HG03575 (cell line): ENCODE results near the gene EPN3.

Experiments
- ATAC-seq: cut with Tn5 transposase; IDR thresholded peaks from one replicate; pipeline ENCODE4 v1.9.1; 2021; ENCODE audit not compliant: unreplicated experiment, insufficient number of reproducible peaks, low FRiP score; ENCODE audit errors: extremely low read depth

The EPN3 gene

DNA sequence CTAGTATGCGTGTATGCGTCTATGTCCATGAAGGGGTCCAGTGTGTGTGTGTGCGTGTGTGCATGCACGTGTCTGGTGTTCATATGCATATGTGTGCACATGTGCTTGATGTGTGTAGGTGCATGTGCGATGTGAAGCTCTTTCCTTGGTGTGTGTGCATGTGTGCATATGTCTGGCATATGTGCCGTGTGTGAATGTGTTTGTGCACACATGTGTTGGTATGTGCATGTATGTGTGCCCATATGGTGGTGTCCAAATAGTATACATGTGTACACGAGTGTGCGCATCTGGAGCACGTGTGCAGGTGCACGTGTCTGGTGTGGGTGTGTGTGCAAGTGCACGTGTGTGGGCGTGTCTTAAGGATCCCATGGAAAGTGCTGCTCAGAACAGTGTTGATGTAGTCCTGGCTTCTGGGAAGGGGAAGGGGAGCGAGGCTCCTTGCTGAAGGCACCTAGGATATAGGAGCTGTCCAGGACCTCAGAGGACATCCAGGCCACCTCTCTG is 45.0 kb downstream of the EPN3 start:
- ATAC-seq, result no peak

- ATAC-seq, result no peak
These were observed 45.6 kb downstream of the EPN3 start for GRCh38 chr17:50578173-50578572.

DNA sequence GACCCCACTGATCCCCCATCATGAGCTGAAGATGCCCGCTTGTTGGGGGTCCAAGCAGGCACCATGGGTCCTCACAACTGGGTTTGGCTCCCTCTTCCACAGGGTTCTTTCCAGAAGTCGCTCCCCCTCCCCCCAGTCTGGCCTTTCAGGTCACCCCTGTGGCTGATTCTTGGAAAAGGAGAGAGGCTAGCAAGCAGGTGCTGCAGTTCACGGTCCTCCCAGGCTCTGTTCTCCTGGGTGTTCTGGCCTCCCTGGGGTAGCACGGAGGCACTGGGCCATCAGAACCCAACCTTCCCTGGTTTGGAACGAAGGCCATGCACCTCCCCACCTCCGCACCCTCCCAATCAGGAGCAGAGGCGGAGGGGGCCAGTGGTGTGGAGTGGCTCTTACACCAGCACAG is 46.9 kb downstream of the EPN3 start:
- ATAC-seq, result no peak

- ATAC-seq, result no peak
These were observed 48.1 kb downstream of the EPN3 start for GRCh38 chr17:50580646-50581045.

DNA sequence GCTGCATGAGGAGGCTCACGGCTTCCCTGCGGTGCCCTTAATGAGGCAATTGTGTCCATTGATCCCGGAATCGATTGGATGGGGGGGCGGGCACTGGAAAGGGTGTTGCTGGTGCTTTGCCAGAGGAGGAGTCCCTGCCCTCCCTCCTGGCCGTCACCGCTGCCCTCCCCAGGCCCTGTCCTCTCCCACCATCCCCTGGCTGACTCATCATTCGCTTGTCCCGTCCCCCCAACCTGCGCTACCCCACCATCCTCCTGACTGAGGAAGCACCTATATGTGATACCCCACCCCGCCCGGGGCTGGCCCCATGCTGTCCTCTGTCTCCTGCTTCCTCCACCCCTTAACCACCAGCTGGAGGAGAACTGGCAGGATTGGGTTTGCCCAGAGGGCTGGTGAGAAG is 48.8 kb downstream of the EPN3 start:
- ATAC-seq, result no peak

DNA sequence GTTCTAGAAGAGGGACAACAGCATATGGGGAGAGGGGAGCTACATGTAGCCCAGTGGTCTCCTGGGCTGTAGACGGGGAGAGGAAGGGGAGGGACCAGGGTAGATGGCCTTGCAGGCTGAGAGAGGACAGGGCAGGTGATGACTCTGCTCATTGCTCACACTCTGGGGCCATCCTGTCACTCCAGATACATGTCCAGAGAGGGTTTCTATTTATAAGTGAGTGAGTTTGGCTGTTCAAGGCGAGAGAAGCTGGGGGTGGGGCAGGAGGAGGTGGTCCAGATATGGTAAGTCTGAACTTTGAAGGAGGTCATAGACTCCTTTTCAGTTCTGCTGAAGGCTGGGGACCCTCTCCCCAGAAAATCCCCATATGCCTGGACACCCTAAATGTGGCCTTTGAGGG is 50.2 kb downstream of the EPN3 start:
- no peak for ATAC-seq

DNA sequence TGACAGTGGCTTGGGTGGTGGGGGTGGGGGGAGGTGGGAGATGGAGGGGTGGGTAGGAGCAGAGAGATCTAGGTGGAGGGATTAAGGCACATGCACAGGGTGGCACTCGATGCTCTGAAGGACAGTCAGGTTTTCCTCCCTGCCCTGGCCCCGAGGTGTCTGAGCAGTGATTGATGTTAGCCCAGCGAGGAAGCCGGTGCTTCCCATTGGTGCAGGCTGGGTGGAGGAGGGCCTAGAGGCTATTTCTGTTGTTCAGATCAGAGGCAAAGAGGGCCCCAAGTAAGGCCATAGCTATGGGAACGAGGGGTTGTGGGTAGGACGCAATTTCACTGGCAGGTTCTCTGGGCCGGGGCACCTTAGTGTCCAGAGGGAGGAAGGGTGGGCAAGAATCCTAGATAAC is 51.1 kb downstream of the EPN3 start:
- no peak for ATAC-seq

DNA sequence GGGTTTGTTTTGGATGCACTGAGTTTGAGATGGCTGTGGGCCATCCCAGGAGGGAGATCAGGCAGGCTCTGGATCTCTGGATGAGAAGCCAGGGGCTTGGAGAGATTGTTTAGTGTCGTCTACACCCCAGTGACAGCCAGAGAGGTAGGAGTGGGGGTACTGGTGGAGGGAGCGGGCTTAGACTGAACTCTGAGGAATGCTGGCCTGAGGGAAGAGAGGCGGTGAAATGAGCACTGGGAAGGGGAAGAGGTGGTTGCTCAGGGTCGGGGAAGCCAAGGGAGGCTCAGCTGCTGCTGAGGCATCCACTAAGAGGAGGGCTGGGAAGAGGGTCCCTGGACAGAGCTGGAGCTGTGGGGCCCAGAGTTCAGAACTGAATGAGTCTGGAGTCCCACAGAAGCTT is 51.6 kb downstream of the EPN3 start:
- no peak for ATAC-seq

- no peak for ATAC-seq
These were observed 52.2 kb downstream of the EPN3 start for GRCh38 chr17:50584749-50585148.

DNA sequence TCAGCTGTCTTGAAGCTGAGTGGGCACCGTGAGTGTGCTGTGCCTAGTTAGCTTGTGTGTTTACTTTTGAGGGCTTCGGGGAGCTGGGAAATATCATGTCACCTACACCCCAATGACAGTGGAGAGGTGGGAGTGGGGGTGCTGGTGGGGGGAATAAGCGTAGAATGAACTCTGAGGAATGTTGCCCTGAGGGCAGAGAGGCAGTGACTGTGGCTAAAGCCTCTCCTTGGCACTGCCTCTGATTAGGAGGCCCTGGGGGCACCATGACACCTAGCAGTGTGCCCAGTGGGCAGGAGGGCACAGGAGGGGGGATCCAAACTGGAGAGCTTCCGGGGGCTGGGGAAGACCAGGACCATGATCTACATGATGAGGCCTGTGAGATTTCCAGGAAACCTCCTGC is 52.8 kb downstream of the EPN3 start:
- ATAC-seq, result no peak

DNA sequence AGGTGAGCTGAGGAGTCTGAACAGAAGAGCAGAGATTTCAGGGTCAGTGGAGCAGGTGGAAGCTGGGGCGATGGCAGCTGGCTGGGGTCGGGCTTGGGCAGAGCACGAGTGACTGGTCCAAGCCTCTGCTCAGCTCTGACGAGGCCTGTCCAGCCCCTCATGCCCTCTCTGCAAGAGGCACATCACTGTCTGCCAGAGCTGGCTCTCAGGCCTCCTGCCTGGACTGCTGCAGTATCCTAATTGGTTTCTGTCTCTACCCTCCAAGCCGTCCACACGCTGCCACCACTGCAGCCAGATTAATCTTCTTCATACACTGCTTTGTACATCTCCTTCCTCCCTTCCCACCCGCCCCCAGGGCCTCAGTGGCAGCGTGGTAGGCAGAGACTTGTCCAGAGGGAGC is 53.4 kb downstream of the EPN3 start:
- no peak for ATAC-seq

- ATAC-seq, result no peak
These were observed 54.1 kb downstream of the EPN3 start for GRCh38 chr17:50586421-50587247.

DNA sequence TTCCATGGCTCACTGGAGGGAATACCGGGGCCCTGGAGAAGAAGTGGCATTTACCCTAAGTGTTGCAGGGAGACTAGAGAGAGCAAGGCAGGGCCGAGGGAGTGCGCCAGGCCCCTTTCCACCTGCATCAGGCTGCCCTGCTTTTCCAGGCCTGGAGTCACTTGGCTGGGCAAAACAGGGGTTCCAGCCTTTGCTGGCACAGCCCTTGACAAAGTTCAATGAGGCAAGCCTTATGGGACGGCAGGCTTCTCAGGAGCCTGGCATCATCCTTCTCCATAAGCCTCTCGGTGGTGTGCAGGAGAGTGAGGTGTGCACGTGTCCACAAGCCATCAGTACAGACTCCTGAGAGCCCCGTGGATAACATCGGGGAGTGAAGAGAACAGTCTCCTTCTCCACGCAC is 55.0 kb downstream of the EPN3 start:
- ATAC-seq, result no peak

- ATAC-seq, result no peak
These were observed 56.0 kb downstream of the EPN3 start for GRCh38 chr17:50588391-50589049.

DNA sequence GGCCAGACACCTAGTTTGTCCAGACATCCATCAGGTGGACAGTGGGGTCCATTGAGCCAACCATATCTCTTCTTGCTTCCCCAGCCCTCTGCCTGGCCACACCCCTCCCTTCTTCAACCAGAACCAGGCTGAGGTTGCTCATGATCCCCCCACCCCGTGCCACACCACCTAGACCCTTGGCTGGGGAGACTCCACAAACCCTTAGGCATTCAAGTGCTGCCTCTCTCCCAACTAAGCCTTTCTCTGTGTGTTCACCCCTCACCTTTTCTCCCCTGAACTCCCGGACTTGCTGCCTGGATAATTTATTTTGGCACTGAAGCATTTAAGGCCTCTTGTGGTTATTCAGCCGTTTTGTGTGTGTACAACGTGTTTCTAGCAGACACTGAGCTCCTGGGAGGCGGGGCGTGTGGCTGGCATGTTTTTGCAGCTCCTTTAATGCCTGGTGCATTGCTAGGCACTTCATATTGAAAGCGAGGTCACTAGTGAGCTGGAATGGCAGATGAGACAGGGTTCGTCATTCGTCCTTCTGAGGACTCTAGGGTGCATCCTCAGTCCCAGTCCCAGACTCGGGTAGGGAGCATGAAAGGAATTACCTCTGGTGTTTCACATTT is 56.7 kb downstream of the EPN3 start:
- ATAC-seq, result no peak

- no peak for ATAC-seq
These were observed 58.6 kb downstream of the EPN3 start for GRCh38 chr17:50590946-50591737.

DNA sequence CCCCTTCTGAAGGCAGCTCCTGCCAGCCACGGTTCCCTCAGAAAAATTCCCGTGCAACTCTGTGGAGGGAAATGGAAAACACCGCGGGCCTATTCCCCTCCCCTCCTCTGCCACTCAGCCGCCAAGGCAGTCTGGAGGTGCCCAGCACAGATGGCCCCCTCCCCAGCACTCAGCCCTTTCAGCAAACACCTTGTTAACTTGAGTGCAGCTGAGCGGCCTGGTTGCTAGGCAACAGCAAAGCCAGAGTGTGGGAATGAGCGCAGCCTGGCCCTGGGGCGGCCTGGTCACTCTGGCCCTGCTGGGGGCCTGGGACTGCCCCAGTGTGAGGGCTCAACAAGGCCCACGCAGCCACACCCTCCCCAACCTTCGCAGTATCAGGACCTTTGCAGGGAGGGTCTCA is 60.8 kb downstream of the EPN3 start:
- ATAC-seq, result no peak
